H9 (cell line): ENCODE results near the gene MRTFA. TPM values are rescaled to one million over a fixed set of nuclear protein-coding genes. Genes with fewer than 3 reads are reported as not detected.

Experiments
- DNase-seq: peaks from one replicate; pipeline ENCODE4 v3.0.0-alpha.2; 2017
- H2AFZ ChIP-seq: one replicate; pipeline ENCODE4 v1.6.1; 2013; ENCODE audit warnings: mild to moderate bottlenecking, low read length, control low read depth, moderate library complexity
- H2AK5ac ChIP-seq: 2 replicates; pipeline ENCODE4 v1.6.1; 2013; ENCODE audit warnings: low read length, control low read depth, mixed read lengths; ENCODE audit not compliant: insufficient read length
- H2BK120ac ChIP-seq: one replicate; pipeline ENCODE4 v1.6.1; 2013; ENCODE audit warnings: low read depth, mild to moderate bottlenecking, low read length, control low read depth, inconsistent platforms; ENCODE audit not compliant: poor library complexity, severe bottlenecking
- H2BK12ac ChIP-seq: 2 replicates; pipeline ENCODE4 v1.6.1; 2013; ENCODE audit warnings: low read length, control low read depth, mixed read lengths, low read depth; ENCODE audit not compliant: insufficient read length
- H2BK15ac ChIP-seq: 2 replicates; pipeline ENCODE4 v1.6.1; 2013; ENCODE audit warnings: low read depth, low read length, control low read depth
- H2BK20ac ChIP-seq: one replicate; pipeline ENCODE4 v1.6.1; 2013; ENCODE audit warnings: low read depth, mild to moderate bottlenecking, low read length, control low read depth, inconsistent platforms; ENCODE audit not compliant: poor library complexity, severe bottlenecking
- H2BK5ac ChIP-seq: 2 replicates; pipeline ENCODE4 v1.6.1; 2013; ENCODE audit warnings: low read length, control low read depth, mixed read lengths; ENCODE audit not compliant: insufficient read length
- H3K14ac ChIP-seq: 2 replicates; pipeline ENCODE4 v1.6.1; 2013; ENCODE audit warnings: low read length, control low read depth; ENCODE audit not compliant: insufficient read depth
- H3K18ac ChIP-seq: 2 replicates; pipeline ENCODE4 v1.6.1; 2013; ENCODE audit warnings: low read depth, mild to moderate bottlenecking, mixed read lengths, low read length, control low read depth; ENCODE audit not compliant: insufficient read length
- H3K23ac ChIP-seq: 2 replicates; pipeline ENCODE4 v1.6.1; 2013; ENCODE audit warnings: low read length, control low read depth, mixed read lengths, low read depth; ENCODE audit not compliant: insufficient read length
- H3K23me2 ChIP-seq: 2 replicates; pipeline ENCODE4 v1.6.1; 2013; ENCODE audit warnings: low read depth, mild to moderate bottlenecking, mixed read lengths, low read length, control low read depth; ENCODE audit not compliant: insufficient read length, poor library complexity, severe bottlenecking
- H3K27ac ChIP-seq: 2 replicates; pipeline ENCODE4 v1.5.1; 2013; ENCODE audit warnings: low read length, control low read depth, mixed read lengths, low read depth; ENCODE audit not compliant: insufficient read length
- H3K27me3 ChIP-seq: 2 replicates; pipeline ENCODE4 v1.6.1; 2013; ENCODE audit warnings: low read length, control low read depth, inconsistent platforms; ENCODE audit not compliant: insufficient read depth
- H3K4ac ChIP-seq: 2 replicates; pipeline ENCODE4 v1.6.1; 2013; ENCODE audit warnings: low read depth, mild to moderate bottlenecking, control low read depth, inconsistent platforms, low read length, moderate library complexity
- H3K4me1 ChIP-seq: 2 replicates; pipeline ENCODE4 v1.6.1; 2013; ENCODE audit warnings: low read length, control low read depth, inconsistent platforms; ENCODE audit not compliant: insufficient read depth
- H3K4me2 ChIP-seq: 2 replicates; pipeline ENCODE4 v1.6.1; 2013; ENCODE audit warnings: low read length, control low read depth, mixed read lengths; ENCODE audit not compliant: insufficient read length, insufficient read depth
- H3K56ac ChIP-seq: 2 replicates; pipeline ENCODE4 v1.6.1; 2013; ENCODE audit warnings: low read depth, mild to moderate bottlenecking, mixed read lengths, low read length, control low read depth; ENCODE audit not compliant: insufficient read length
- H3K79me1 ChIP-seq: 2 replicates; pipeline ENCODE4 v1.6.1; 2013; ENCODE audit warnings: low read depth, mild to moderate bottlenecking, moderate library complexity, low read length, control low read depth, inconsistent platforms; ENCODE audit not compliant: insufficient read depth, poor library complexity, severe bottlenecking
- H3K79me2 ChIP-seq: 2 replicates; pipeline ENCODE4 v1.6.1; 2013; ENCODE audit warnings: low read length, control low read depth, inconsistent platforms; ENCODE audit not compliant: insufficient read depth
- H3K9ac ChIP-seq: 2 replicates; pipeline ENCODE4 v1.6.1; 2013; ENCODE audit warnings: low read length, control low read depth, mixed read lengths; ENCODE audit not compliant: insufficient read length; ENCODE audit errors: extremely low read depth
- H3K9me3 ChIP-seq: one replicate; pipeline ENCODE4 v1.6.1; 2013; ENCODE audit warnings: low read depth, low read length, inconsistent platforms; ENCODE audit not compliant: control insufficient read depth
- H3T11ph ChIP-seq: one replicate; pipeline ENCODE4 v1.6.1; 2013; ENCODE audit warnings: mild to moderate bottlenecking, low read length, control low read depth, inconsistent platforms
- H4K20me1 ChIP-seq: one replicate; pipeline ENCODE4 v1.6.1; 2013; ENCODE audit not compliant: control insufficient read depth, insufficient read length, insufficient read depth
- H4K5ac ChIP-seq: 2 replicates; pipeline ENCODE4 v1.6.1; 2013; ENCODE audit warnings: low read depth, mild to moderate bottlenecking, mixed read lengths, low read length, control low read depth; ENCODE audit not compliant: insufficient read length
- H4K8ac ChIP-seq: replicated peaks from 2 replicates; pipeline ENCODE4 v1.6.1; 2013; ENCODE audit warnings: low read length, control low read depth, mixed read lengths, low read depth; ENCODE audit not compliant: insufficient read length
- H4K91ac ChIP-seq: 2 replicates; pipeline ENCODE4 v1.6.1; 2013; ENCODE audit warnings: low read depth, mild to moderate bottlenecking, moderate library complexity, mixed read lengths, low read length, control low read depth; ENCODE audit not compliant: insufficient read length
- H3K27ac Mint-ChIP-seq, 3 experiments: 2 replicates in 2 of 3; 3 replicates in 1 of 3; pipeline ENCODE4 v1.8.0; 2020 to 2021; ENCODE audit warnings: mixed read lengths in 3 of 3, mild to moderate bottlenecking in 1 of 3, moderate library complexity in 1 of 3
- H3K27me3 Mint-ChIP-seq: 2 replicates; pipeline ENCODE4 v1.8.0; 2021; ENCODE audit warnings: low read depth, mild to moderate bottlenecking, moderate library complexity, mixed read lengths
- H3K36me3 Mint-ChIP-seq, 3 experiments: 2 replicates in 2 of 3; 3 replicates in 1 of 3; pipeline ENCODE4 v1.8.0; 2020 to 2021; ENCODE audit warnings: low read depth in 3 of 3, mixed read lengths in 3 of 3; ENCODE audit not compliant: insufficient read depth in 1 of 3
- H3K4me1 Mint-ChIP-seq, 2 experiments: 2 replicates each; pipeline ENCODE4 v1.8.0; 2020; ENCODE audit warnings: mixed read lengths in 2 of 2
- H3K4me3 Mint-ChIP-seq, 2 experiments: 2 replicates in 1 of 2; 3 replicates in 1 of 2; pipeline ENCODE4 v1.8.0; 2020 to 2021; ENCODE audit warnings: mild to moderate bottlenecking in 2 of 2, mixed read lengths in 2 of 2, moderate library complexity in 1 of 2
- H3K9me3 Mint-ChIP-seq, 2 experiments: 2 replicates in 1 of 2; 3 replicates in 1 of 2; pipeline ENCODE4 v1.8.0; 2020; ENCODE audit warnings: mild to moderate bottlenecking in 2 of 2, mixed read lengths in 2 of 2, moderate library complexity in 1 of 2
- WGBS: extraction: QIAGEN DNeasy Blood & Tissue Kit; methylation state at CpG from one replicate; pipeline ENCODE4 v1.1.7; 2013; ENCODE audit warnings: missing lambda C conversion rate, low lambda C conversion rate, mixed read lengths; ENCODE audit not compliant: insufficient read length; ENCODE audit errors: extremely low coverage; 5-methylcytosine and 5-hydroxymethylcytosine counted together
- total RNA-seq: library from RNA; stranded (reverse); gene quantifications from 2 replicates; pipeline ENCODE4 v1.2.1, GENCODE V29; 2021
- TF ChIP-seq, protein P1 (sequence below): fragments of 200-600 bp; sonication (generic); conservative IDR thresholded peaks from 3 replicates; pipeline ENCODE4 v1.8.0; 2021; ENCODE audit warnings: antibody characterized with exemption, mild to moderate bottlenecking

The MRTFA gene
- total RNA-seq, 1 experiment from 2014 or later = 38.1 TPM

DNA sequence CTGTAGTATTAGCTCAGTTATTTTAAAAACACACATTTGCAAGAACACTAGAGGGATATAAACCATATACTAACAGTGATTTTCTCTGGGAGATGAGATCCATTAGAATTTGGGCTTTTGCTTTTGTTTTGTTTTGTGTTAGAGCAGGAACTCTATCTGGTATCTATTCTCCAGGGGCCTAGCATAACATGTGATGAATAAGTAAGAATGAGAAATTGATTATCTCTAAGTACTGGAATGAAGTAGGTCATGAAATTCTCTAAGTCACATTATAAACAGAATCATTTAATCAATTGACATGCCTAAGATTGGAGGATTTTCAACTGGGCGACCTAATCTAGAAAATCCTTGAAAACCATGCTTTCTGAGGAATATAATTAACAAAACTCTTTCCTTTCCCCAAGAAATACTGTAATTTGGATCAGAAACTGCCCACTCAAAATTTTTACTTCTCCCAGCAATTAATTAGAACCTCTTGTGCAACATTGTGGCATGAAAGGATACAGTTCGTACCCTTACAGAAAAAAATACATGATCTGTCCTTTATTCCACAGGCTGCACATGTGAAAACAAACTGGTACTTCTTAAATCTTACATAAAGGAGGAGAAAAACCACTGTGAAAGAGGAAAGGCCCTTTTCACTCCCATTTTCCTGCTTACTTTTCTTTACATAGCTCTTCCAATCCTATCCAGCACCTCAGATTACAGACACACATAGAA, 93.5 kb downstream of the MRTFA start:
- H3T11ph ChIP-seq = no peak overlapping the region
- H2AFZ ChIP-seq = no peak overlapping the region
- H4K8ac ChIP-seq = no peak overlapping the region
- no peak overlapping the region for H4K91ac ChIP-seq
- DNase-seq = no peak
- H2BK15ac ChIP-seq = no peak overlapping the region
- no peaks in the 10 kb centered on the region for H3K9me3 ChIP-seq
- H3K27me3 Mint-ChIP-seq = no peaks in the 10 kb centered on the region
- peaks cover 0 to 12% (median 8%) of the 10 kb centered on the region in 3 experiments; a peak in 4 of 7 replicates for H3K36me3 Mint-ChIP-seq
- no peak overlapping the region for H2BK120ac ChIP-seq
- H3K9me3 Mint-ChIP-seq = peaks cover 5 to 7% of the 10 kb centered on the region in 2 experiments; a peak in 4 of 5 replicates
- H3K4me1 ChIP-seq = no peaks in the 10 kb centered on the region; the same call in none of the 2 replicates
- no peak overlapping the region for H3K14ac ChIP-seq
- H3K4me3 Mint-ChIP-seq = no peak overlapping the region
- no peaks in the 10 kb centered on the region for H3K79me1 ChIP-seq
- H3K27me3 ChIP-seq = no peaks in the 10 kb centered on the region
- H3K27ac ChIP-seq = no peak overlapping the region
- no peak overlapping the region for H3K56ac ChIP-seq
- no peaks in the 10 kb centered on the region for H4K20me1 ChIP-seq
- H3K18ac ChIP-seq = no peak overlapping the region
- H2BK12ac ChIP-seq = no peak overlapping the region
- WGBS = no CpG with 5 or more reads among the region's 2 CpGs
- peak overlapping the region in 1 of 3 experiments; percentile 68; a peak in 3 of 7 replicates for H3K27ac Mint-ChIP-seq
- H3K9ac ChIP-seq = no peak overlapping the region
- no peak overlapping the region for H4K5ac ChIP-seq
- no peak overlapping the region for H2BK5ac ChIP-seq
- no peaks in the 10 kb centered on the region for H3K23me2 ChIP-seq
- peaks cover 27 to 30% of the 10 kb centered on the region in 2 experiments for H3K4me1 Mint-ChIP-seq
- no peak overlapping the region for H3K4me2 ChIP-seq
- H2BK20ac ChIP-seq = no peak overlapping the region
- no peak overlapping the region for H3K4ac ChIP-seq
- H3K23ac ChIP-seq = no peak overlapping the region
- TF ChIP-seq, protein P1, sequence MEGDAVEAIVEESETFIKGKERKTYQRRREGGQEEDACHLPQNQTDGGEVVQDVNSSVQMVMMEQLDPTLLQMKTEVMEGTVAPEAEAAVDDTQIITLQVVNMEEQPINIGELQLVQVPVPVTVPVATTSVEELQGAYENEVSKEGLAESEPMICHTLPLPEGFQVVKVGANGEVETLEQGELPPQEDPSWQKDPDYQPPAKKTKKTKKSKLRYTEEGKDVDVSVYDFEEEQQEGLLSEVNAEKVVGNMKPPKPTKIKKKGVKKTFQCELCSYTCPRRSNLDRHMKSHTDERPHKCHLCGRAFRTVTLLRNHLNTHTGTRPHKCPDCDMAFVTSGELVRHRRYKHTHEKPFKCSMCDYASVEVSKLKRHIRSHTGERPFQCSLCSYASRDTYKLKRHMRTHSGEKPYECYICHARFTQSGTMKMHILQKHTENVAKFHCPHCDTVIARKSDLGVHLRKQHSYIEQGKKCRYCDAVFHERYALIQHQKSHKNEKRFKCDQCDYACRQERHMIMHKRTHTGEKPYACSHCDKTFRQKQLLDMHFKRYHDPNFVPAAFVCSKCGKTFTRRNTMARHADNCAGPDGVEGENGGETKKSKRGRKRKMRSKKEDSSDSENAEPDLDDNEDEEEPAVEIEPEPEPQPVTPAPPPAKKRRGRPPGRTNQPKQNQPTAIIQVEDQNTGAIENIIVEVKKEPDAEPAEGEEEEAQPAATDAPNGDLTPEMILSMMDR = no peak
- no peak overlapping the region for H2AK5ac ChIP-seq
- no peaks in the 10 kb centered on the region for H3K79me2 ChIP-seq
